GM19438 (cell line): ENCODE measurements around the gene CERS6.

Experiments used
- ATAC-seq: cut with Tn5 transposase; IDR thresholded peaks from one replicate; pipeline ENCODE4 v1.9.1; 2021; ENCODE audit warnings: low read depth; ENCODE audit not compliant: unreplicated experiment

The CERS6 gene

GRCh38 chr2:168528016-168528415, 71.9 kb downstream of the CERS6 start:
- ATAC-seq, result no peak

DNA sequence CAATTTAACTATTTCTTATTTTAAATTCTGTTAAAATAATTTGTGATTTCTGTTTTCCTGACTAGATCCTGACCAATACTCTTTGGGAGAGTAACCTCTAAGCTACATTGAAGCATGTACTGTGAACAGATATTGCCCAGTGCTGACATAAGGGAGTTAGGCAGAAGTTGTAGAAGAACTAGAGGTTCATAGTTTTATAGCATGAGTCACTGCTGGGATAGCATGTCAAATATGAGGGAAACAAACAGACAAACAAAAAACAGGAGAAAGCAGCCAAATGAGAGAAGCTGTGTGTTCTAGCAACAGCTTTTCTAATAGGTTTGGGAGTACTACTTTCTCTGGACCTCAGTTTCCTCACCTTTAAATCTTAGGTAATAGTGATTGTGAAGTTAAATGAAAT, 72.4 kb downstream of the CERS6 start:
- no peak for ATAC-seq

DNA sequence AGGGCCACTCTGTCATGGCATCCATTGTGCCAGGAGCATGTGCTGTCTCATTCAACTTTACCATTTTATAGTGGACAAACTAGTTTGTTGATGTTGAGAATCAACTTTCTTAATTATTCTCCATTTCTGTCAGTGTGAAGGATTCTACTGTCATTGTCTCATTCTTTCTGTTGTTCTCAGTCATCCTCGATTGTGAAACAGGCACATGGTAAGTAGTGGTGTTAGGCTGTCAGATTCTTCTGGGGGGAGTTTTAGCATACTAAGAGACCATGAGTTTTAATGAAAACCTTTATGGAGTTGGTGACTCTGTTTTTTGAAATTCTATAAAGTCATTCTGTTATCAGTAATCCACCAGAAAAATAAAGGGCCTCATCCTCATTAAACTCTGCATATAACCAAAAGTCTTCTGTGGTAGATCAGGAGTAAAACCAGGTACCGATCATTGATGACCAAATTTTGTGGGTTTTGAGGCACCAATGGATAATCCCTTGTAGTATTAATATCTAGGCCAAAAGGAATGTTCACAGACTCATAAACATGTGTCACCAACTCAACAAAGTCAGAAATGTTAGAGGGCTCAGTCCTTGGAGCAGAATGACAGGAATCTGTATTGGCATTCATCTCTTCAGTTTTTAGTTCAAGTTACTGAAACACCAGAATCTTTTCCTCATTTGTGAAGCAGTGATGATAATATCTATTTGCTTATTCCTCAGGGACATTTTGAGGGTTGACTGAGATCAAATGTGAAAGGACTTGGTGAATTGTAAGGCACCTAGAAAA, 73.2 kb downstream of the CERS6 start:
- ATAC-seq, result no peak

- ATAC-seq, result no peak
Observed at GRCh38 chr2:168529900-168530561, 74.0 kb downstream of the CERS6 start.

DNA sequence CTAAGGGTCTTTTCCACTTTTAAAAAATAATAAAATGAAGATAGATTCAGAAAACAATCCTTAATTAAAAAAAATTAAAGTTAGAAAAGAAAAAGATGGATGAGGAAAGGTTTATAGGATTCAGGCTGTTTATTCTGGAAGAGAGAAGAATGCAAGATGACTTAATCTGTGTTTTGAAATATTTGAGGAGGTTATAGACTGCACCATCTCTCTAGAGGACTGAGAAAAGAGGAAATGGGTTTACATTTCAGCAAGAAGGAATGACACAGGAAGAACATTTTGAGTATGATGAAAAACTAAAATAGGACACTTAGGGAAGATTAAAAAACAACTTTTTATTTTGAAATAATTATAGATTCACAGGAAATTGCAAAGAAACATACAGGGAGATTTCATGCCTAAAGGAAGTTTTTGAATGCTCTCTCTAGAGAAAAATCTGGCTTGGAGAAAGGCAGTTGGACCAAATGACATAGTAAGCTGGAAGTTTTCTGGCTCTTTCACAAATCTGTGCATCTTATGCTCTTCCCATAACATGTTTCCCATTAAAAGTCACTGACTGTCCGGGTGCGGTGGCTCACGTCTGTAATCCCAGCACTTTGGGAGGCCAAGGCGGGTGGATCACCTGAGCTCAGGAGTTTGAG, 75.0 kb downstream of the CERS6 start:
- peak; percentile 51 for ATAC-seq

DNA sequence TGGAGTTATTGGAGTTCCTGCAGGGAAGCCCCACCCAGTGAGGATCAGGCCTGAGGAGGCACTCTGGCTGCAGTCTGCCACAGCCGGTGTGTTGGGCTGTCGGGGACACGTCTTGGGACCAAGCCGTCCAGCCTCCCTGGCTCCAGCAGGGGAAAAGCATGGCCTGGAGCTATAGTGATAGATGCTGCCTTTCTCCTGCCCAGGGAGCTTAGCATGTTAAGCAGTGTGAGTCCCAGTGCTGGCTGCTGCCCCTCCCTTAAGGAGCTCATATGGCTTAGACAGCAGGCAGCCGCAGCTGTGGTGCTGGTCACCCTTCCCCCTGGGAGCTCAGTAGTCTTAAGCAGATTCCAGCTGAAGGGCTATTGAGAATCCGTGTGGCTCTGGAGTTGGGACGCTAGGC, 78.9 kb downstream of the CERS6 start:
- ATAC-seq, result no peak

DNA sequence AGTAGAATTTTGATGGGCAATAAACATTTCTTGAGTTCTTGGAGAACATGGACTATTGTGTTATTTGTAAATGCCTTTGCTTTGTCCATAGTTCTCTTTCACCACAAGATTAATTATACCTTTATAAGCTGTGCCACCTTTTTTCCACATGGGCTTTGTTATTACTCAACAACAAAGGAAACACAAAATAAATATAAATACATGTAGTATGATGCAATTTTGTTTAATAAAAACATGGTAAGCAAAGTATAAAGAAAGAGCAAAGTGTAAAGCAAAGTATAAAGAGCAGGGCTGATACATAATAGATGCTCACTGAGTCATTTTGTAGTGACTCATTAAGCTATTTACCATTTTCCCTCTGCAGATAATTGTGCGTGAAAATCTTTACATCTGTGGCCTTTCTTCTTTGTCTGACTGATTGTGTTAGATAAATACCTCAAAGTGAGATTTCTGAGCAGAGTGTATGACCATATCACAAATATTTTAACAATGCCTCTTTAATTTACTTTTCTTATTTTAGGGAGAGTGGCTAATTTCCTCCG, 80.9 kb downstream of the CERS6 start:
- ATAC-seq, result no peak

- no peak for ATAC-seq
Observed at GRCh38 chr2:168538133-168538532, 82.1 kb downstream of the CERS6 start.

GRCh38 chr2:168538534-168538933, 82.5 kb downstream of the CERS6 start:
- ATAC-seq, result no peak

DNA sequence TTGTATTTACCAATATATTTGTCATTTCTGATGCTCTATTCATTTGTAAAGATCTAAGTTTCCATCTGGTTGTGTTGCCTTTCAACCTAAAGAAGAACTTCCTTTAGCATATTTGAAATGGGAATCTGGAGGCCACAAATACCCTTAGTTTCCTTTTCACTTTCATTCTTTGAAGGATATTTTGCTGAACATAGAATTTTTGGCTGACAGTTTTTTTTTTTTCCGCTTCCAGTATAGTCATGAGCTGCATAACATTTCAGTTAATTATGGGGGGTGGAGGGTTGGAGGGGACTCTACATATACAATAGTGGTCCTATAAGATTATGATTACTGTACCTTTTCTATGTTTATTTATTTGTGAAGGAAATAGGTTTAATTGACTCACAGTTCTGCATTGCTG, 83.9 kb downstream of the CERS6 start:
- ATAC-seq, result no peak

GRCh38 chr2:168541858-168542257, 85.8 kb downstream of the CERS6 start:
- ATAC-seq, result no peak

DNA sequence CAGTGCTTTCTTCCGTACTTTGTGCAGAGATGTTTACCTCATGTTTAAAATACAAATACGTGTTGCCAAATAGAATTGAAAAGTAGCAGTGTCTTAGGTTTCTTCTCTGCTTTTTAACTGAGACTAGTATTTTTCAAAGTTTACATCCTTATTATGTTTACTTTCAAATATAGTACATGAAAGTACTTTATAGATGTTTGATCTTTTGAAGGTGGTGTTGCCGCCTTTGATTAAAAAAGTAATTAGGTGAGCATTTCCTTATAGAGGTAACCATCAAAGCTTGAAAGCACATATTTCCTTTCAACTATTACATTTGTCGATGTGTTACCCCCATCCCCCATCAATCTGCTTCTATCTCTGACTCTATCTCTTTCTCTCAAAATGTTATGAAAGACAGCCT, 87.0 kb downstream of the CERS6 start:
- ATAC-seq, result no peak

DNA sequence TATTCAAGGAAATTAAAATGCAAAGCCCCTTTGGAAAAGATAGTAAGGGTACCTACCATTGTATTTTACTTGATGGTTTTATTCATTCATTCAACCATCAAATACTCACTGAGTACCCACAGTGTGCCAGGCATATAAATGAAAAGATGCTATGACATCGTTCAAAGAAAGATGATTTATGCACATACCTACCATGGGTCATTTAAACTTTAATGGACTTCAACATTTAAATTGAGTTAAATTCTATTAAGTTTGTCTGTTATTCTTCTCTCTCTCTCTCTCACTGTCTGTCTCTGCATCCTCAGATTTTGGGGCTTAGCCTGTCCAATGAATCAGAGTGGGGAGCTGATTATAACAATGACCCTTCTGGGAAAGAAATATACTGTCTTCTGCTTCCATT, 87.9 kb downstream of the CERS6 start:
- no peak for ATAC-seq

GRCh38 chr2:168545439-168546082, 89.5 kb downstream of the CERS6 start:
- no peak for ATAC-seq

DNA sequence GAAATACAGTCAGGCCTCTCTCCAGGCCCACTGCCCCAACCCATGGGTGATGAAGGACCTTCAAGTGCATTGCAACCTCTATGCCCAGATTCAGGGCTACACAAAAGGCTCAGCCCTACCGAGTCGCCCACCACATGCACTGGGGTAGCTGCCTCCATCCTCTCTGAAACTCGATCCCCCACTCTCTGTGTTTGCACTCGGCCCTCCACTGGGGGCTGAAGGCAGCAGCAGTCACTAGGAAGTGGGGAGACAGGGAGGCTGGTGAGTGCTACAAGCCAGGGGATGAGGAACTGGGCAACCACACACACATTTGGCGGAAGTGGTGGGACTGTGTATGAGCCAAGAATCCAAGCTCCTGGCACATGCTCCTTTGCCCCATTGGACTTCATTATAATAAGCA, 94.6 kb downstream of the CERS6 start:
- ATAC-seq, result no peak

- peak; percentile 90 for ATAC-seq
Observed at GRCh38 chr2:168552450-168552856, 96.4 kb downstream of the CERS6 start.

GRCh38 chr2:168555283-168555682, 99.2 kb downstream of the CERS6 start:
- ATAC-seq, result no peak

GRCh38 chr2:168559187-168559586, 103.1 kb downstream of the CERS6 start:
- ATAC-seq, result no peak

DNA sequence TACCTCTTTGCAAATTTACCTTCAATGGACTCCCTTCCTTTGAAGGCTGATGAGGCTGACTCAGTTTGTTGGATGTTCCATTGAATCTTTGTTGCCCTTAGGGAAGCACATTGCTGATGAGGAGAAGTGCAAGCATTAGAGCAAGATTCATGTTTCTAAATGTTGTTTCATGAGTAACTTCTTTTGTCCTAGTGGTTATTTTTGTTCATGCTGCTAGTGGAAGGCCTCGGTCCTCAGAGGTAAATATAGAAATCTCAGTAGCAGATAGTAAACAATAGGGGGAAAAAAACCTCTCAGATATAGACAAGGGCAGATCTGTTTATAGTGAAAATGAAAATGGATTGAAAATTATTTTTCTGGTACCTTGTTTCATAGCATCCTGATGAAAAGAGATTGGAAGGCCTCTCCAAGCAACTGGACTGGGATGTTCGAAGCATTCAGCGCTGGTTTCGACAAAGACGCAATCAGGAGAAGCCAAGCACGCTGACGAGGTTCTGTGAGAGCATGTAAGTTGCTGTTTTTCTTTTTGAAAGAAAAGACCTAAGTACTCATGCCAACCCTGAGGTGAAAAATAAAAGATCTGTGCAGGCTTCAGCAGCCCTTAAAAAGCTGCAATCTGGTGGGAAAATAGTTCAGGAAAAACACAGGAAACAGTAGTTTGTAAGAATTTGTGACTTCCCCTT, 104.9 kb downstream of the CERS6 start:
- no peak for ATAC-seq

DNA sequence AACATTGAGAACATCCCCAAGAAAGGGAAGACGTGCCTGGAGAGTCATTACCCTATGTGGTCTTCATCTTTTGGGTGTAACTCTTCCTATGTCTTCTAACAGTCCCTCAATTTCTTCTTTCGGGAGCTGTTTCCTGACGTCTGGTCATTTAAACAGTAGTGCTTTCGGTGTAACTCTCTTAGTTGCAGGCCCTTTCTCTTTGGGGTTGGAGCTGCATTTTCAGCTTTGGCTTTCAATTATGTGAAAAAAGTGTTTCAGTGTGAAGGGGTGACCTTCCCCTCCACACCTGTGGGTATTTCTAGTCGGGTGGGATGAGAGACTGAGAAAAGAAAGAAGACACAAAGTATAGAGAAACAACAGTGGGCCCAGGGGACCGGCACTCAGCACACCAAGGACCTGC, 105.9 kb downstream of the CERS6 start:
- ATAC-seq, result no peak
